ENCODE data around the gene CEP57L1. TPM values are rescaled to one million over a fixed set of nuclear protein-coding genes. Genes with fewer than 3 reads are reported as not detected.
A peak's percentile ranks its signal among the peaks of the same experiment; 100 is the strongest.

The CEP57L1 gene
- total RNA-seq, 1 donor from 2014 or later = 9.7 TPM

DNA sequence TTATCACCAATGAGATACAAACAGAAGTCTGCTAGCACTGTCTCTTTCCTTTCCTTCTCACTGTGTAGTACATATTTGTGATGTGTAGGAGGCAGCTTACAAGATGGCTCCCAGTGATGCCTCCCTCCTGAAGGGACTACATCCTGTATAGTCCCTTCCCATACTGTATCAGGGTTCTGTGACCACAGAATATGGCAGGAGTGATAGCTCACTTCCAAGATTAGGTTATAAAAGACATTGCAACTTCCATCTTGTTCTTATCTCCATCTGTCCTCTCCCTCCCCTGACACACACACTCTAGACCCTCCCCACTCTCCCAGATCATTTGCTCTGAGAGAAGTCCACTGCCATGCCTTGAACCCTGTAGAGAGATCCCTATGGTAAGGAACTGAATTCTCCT is 38.6 kb upstream of the CEP57L1 start:
- Histone ChIP-seq H3K9me3 (no peaks in the 10 kb centered on the region), H3K4me3 (no peak overlapping the region), H3K4me1 (peaks cover 25% of the 10 kb centered on the region), H3K27ac (no peak overlapping the region), H3K27me3 (no peaks in the 10 kb centered on the region), H3K36me3 (no peaks in the 10 kb centered on the region)
- DNase-seq = no peak
- intact Hi-C loops (cut with DNase I) = no loop called here
- TF ChIP-seq, protein P1, sequence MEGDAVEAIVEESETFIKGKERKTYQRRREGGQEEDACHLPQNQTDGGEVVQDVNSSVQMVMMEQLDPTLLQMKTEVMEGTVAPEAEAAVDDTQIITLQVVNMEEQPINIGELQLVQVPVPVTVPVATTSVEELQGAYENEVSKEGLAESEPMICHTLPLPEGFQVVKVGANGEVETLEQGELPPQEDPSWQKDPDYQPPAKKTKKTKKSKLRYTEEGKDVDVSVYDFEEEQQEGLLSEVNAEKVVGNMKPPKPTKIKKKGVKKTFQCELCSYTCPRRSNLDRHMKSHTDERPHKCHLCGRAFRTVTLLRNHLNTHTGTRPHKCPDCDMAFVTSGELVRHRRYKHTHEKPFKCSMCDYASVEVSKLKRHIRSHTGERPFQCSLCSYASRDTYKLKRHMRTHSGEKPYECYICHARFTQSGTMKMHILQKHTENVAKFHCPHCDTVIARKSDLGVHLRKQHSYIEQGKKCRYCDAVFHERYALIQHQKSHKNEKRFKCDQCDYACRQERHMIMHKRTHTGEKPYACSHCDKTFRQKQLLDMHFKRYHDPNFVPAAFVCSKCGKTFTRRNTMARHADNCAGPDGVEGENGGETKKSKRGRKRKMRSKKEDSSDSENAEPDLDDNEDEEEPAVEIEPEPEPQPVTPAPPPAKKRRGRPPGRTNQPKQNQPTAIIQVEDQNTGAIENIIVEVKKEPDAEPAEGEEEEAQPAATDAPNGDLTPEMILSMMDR (IDR thresholded peaks at IDR 0.05) = no peak
- no peak for ATAC-seq

DNA sequence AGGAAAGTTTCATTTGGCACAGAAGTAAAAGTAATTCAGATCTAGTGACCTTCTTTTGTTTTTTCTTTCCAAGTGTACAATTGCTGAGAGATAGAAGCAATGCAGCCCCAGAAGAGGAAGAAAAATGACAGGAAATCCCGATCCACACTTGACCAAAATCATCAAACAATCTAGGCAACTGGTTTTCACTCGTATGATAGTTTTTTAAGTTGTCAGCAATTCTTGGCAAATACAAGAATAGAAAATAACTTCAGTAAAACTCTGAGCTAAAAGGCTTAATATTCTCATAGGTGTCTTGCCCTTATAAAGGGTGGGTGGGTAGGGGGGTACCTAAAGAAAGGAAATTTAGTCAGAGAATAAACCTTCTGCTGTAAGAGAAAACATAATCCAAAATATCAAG is 36.7 kb upstream of the CEP57L1 start:
- no peaks in the 10 kb centered on the region for H3K9me3 ChIP-seq
- peaks cover 25% of the 10 kb centered on the region for H3K4me1 ChIP-seq
- H3K27ac ChIP-seq = peak overlapping the region; percentile 51
- no peaks in the 10 kb centered on the region for H3K27me3 ChIP-seq
- ATAC-seq (no peak), DNase-seq (no peak)
- no peaks in the 10 kb centered on the region for H3K36me3 ChIP-seq
- no peak overlapping the region for H3K4me3 ChIP-seq
- intact Hi-C loops (cut with DNase I) = no loop called here
- TF ChIP-seq, protein P1 (IDR thresholded peaks at IDR 0.05) = no peak

DNA sequence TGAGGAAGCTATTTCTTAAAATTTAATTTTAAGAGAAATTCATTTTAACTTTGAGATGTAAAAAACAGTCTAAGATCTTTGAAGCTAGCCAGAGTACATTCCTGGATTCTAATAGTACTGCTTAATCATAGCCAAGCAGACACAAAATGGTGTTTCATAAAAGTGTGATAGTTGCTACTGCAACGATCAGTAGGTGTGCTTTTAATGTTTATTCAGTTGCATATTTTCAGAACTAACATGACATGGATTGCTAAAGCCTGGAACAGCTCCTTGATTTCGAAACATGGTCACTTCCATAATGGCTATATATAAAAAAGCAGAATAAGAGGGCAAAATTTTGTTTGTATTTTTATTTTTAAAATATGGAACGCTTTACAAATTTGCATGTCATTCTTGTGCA is 36.2 kb upstream of the CEP57L1 start:
- no peak overlapping the region for H3K4me3 ChIP-seq
- ATAC-seq (peak; percentile 82), DNase-seq (no peak)
- H3K36me3 ChIP-seq = no peaks in the 10 kb centered on the region
- H3K27ac ChIP-seq = peak overlapping the region; percentile 51
- intact Hi-C loops (cut with DNase I) = no loop called here
- TF ChIP-seq, protein P1 (IDR thresholded peaks at IDR 0.05) = no peak
- H3K27me3 ChIP-seq = no peaks in the 10 kb centered on the region
- H3K4me1 ChIP-seq = peaks cover 25% of the 10 kb centered on the region
- no peaks in the 10 kb centered on the region for H3K9me3 ChIP-seq

DNA sequence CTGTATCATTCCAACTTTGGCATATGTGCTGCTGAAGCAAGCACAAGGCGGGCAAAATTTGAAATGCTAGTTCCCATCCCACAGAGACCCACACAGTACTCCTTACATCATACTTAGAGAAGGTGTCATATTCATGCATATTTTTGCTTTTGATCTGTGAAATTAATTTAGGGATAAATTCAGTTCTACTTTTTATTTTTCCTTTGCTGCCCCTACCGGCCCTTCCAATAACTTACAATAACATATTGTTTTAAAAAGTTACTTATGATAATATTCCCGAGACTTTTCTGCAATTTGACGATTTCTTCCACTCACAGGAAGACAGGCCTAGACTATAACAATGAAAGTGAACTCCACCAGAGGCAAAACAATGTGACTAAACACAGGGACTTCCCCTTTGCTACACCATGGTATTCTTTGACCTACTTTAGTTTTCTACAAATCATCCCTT is 35.7 kb upstream of the CEP57L1 start:
- ATAC-seq (peak; percentile 82), DNase-seq (no peak)
- intact Hi-C loops (cut with DNase I) = no loop called here
- no peaks in the 10 kb centered on the region for H3K9me3 ChIP-seq
- H3K36me3 ChIP-seq = no peaks in the 10 kb centered on the region
- H3K4me1 ChIP-seq = peaks cover 25% of the 10 kb centered on the region
- no peaks in the 10 kb centered on the region for H3K27me3 ChIP-seq
- TF ChIP-seq, protein P1 (IDR thresholded peaks at IDR 0.05) = peak; percentile 19
- peak overlapping the region; percentile 51 for H3K27ac ChIP-seq
- H3K4me3 ChIP-seq = no peak overlapping the region

DNA sequence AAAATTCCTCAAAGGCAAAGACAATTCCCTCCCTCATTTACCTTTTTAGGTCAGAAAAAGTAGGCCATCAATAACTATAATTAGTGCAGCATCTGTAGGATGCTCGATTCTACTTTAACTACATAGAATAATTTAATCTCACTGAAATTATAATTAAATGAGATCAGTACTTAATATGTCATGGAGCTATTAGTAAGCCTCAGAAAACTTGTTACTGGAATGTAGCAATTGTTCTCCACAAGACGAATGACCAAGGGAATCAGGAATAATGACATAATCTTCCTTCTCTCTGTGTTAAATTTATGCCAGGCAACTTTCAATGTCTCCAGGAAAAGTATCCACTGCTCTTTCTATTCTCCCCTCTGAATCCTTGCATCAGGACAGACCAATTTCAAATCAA is 34.7 kb upstream of the CEP57L1 start:
- TF ChIP-seq, protein P1 (IDR thresholded peaks at IDR 0.05) = no peak
- no peaks in the 10 kb centered on the region for H3K36me3 ChIP-seq
- intact Hi-C loops (cut with DNase I) = no loop called here
- H3K27me3 ChIP-seq = no peaks in the 10 kb centered on the region
- peak overlapping the region; percentile 9 for H3K27ac ChIP-seq
- H3K9me3 ChIP-seq = no peaks in the 10 kb centered on the region
- no peak for ATAC-seq
- no peak for DNase-seq
- peaks cover 25% of the 10 kb centered on the region for H3K4me1 ChIP-seq
- H3K4me3 ChIP-seq = no peak overlapping the region

DNA sequence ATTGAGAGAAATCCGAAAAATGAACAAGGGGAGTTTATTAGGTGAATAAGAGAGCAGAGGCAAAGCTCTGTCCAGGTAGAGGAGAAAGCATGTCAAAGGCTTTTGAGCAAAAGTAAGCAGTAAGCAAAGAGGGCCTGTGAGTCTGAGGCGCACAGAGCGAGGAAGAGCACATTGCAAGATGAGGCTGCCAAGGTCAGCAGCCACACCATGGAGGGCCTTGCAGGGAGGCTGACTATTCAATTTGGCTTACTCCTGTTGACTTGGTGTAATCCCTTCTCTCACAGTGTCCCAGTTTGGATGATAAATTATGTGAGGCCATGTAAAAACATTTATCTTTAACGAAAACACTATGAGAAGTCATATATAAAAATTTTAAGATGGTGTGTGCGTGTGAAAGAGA is 33.1 kb upstream of the CEP57L1 start:
- ATAC-seq (no peak), DNase-seq (no peak)
- peaks cover 25% of the 10 kb centered on the region for H3K4me1 ChIP-seq
- TF ChIP-seq, protein P1 (IDR thresholded peaks at IDR 0.05) = no peak
- no peaks in the 10 kb centered on the region for H3K27me3 ChIP-seq
- no peaks in the 10 kb centered on the region for H3K9me3 ChIP-seq
- H3K36me3 ChIP-seq = no peaks in the 10 kb centered on the region
- intact Hi-C loops (cut with DNase I) = no loop called here
- no peak overlapping the region for H3K27ac ChIP-seq
- no peak overlapping the region for H3K4me3 ChIP-seq
